ENCODE data around the gene MIER2. TPM values are rescaled to one million over a fixed set of nuclear protein-coding genes. Genes with fewer than 3 reads are reported as not detected.

The MIER2 gene
- total and polyA plus RNA-seq, 2 donors = 8.7 to 24.9 TPM

GRCh38 chr19:294946-295686, 49.5 kb downstream of the MIER2 start:
- H3K9me3 ChIP-seq (ENCODE audit: control insufficient read depth in 2 of 2, insufficient read depth in 1 of 2, low read length in 1 of 2) = peaks cover 0 to 4% of the 10 kb centered on the region in 2 donors
- peak in 2 of 9 donors; percentile 13 to 31 for DNase-seq (ENCODE audit: low read depth in 6 of 9, low spot score in 9 of 9)
- no peak overlapping the region for H3K4me3 ChIP-seq (ENCODE audit: low read length in 2 of 2)
- H3K36me3 ChIP-seq (ENCODE audit: control insufficient read depth in 2 of 2, insufficient read depth in 2 of 2, low read length in 1 of 2) = no peaks in the 10 kb centered on the region
- H3K4me1 ChIP-seq (ENCODE audit: control insufficient read depth in 2 of 2, insufficient read depth in 2 of 2, low read length in 2 of 2) = no peaks in the 10 kb centered on the region
- WGBS = 15% methylated on average over 38 of the region's 38 CpGs
- peaks cover 42 to 58% of the 10 kb centered on the region in 2 donors for H3K27me3 ChIP-seq (ENCODE audit: control insufficient read depth in 2 of 2, insufficient read depth in 1 of 2, low read length in 1 of 2)
- H3K27ac ChIP-seq (ENCODE audit: low read depth in 1 of 2, low read length in 1 of 2) = no peak overlapping the region

GRCh38 chr19:294341-294945, 50.2 kb downstream of the MIER2 start:
- WGBS = 11% methylated on average over 29 of the region's 29 CpGs

GRCh38 chr19:293436-294110, 51.0 kb downstream of the MIER2 start:
- H3K9me3 ChIP-seq (ENCODE audit: control insufficient read depth in 2 of 2, insufficient read depth in 1 of 2, low read length in 1 of 2) = peaks cover 0 to 4% of the 10 kb centered on the region in 2 donors
- DNase-seq (ENCODE audit: low read depth in 6 of 9, low spot score in 9 of 9) = no peak
- H3K27me3 ChIP-seq (ENCODE audit: control insufficient read depth in 2 of 2, insufficient read depth in 1 of 2, low read length in 1 of 2) = peaks cover 49 to 74% of the 10 kb centered on the region in 2 donors
- 82% methylated on average over 14 of the region's 14 CpGs for WGBS
- H3K36me3 ChIP-seq (ENCODE audit: control insufficient read depth in 2 of 2, insufficient read depth in 2 of 2, low read length in 1 of 2) = no peaks in the 10 kb centered on the region
- H3K4me1 ChIP-seq (ENCODE audit: control insufficient read depth in 2 of 2, insufficient read depth in 2 of 2, low read length in 2 of 2) = no peaks in the 10 kb centered on the region
- no peak overlapping the region for H3K4me3 ChIP-seq (ENCODE audit: low read length in 2 of 2)
- H3K27ac ChIP-seq (ENCODE audit: low read depth in 1 of 2, low read length in 1 of 2) = no peak overlapping the region

More at GRCh38 chr19:294341-294945, 50.2 kb downstream of the MIER2 start:
- Histone ChIP-seq H3K27me3 (ENCODE audit: control insufficient read depth in 2 of 2, insufficient read depth in 1 of 2, low read length in 1 of 2) (peaks cover 49 to 65% of the 10 kb centered on the region in 2 donors), H3K27ac (ENCODE audit: low read depth in 1 of 2, low read length in 1 of 2) (no peak overlapping the region), H3K4me3 (ENCODE audit: low read length in 2 of 2) (no peak overlapping the region), H3K9me3 (ENCODE audit: control insufficient read depth in 2 of 2, insufficient read depth in 1 of 2, low read length in 1 of 2) (peaks cover 0 to 4% of the 10 kb centered on the region in 2 donors), H3K4me1 (ENCODE audit: control insufficient read depth in 2 of 2, insufficient read depth in 2 of 2, low read length in 2 of 2) (no peaks in the 10 kb centered on the region), H3K36me3 (ENCODE audit: control insufficient read depth in 2 of 2, insufficient read depth in 2 of 2, low read length in 1 of 2) (no peaks in the 10 kb centered on the region)
- DNase-seq (ENCODE audit: low read depth in 6 of 9, low spot score in 9 of 9) = no peak

GRCh38 chr19:292951-293350, 51.6 kb downstream of the MIER2 start:
- 96% methylated on average over 4 of the region's 4 CpGs for WGBS

GRCh38 chr19:292281-292884, 52.2 kb downstream of the MIER2 start:
- no peak overlapping the region for H3K4me3 ChIP-seq (ENCODE audit: low read length in 2 of 2)
- H3K36me3 ChIP-seq (ENCODE audit: control insufficient read depth in 2 of 2, insufficient read depth in 2 of 2, low read length in 1 of 2) = no peaks in the 10 kb centered on the region
- H3K27me3 ChIP-seq (ENCODE audit: control insufficient read depth in 2 of 2, insufficient read depth in 1 of 2, low read length in 1 of 2) = peaks cover 51 to 86% of the 10 kb centered on the region in 2 donors
- 84% methylated on average over 15 of the region's 15 CpGs for WGBS
- H3K9me3 ChIP-seq (ENCODE audit: control insufficient read depth in 2 of 2, insufficient read depth in 1 of 2, low read length in 1 of 2) = peaks cover 0 to 4% of the 10 kb centered on the region in 2 donors
- DNase-seq (ENCODE audit: low read depth in 6 of 9, low spot score in 9 of 9) = no peak
- H3K27ac ChIP-seq (ENCODE audit: low read depth in 1 of 2, low read length in 1 of 2) = no peak overlapping the region
- no peaks in the 10 kb centered on the region for H3K4me1 ChIP-seq (ENCODE audit: control insufficient read depth in 2 of 2, insufficient read depth in 2 of 2, low read length in 2 of 2)

More at GRCh38 chr19:292951-293350, 51.6 kb downstream of the MIER2 start:
- no peak for DNase-seq (ENCODE audit: low read depth in 6 of 9, low spot score in 9 of 9)
- H3K4me3 ChIP-seq (ENCODE audit: low read length in 2 of 2) = no peak overlapping the region
- H3K9me3 ChIP-seq (ENCODE audit: control insufficient read depth in 2 of 2, insufficient read depth in 1 of 2, low read length in 1 of 2) = peaks cover 0 to 4% of the 10 kb centered on the region in 2 donors
- H3K4me1 ChIP-seq (ENCODE audit: control insufficient read depth in 2 of 2, insufficient read depth in 2 of 2, low read length in 2 of 2) = no peaks in the 10 kb centered on the region
- no peaks in the 10 kb centered on the region for H3K36me3 ChIP-seq (ENCODE audit: control insufficient read depth in 2 of 2, insufficient read depth in 2 of 2, low read length in 1 of 2)
- H3K27ac ChIP-seq (ENCODE audit: low read depth in 1 of 2, low read length in 1 of 2) = no peak overlapping the region
- peaks cover 50 to 80% of the 10 kb centered on the region in 2 donors for H3K27me3 ChIP-seq (ENCODE audit: control insufficient read depth in 2 of 2, insufficient read depth in 1 of 2, low read length in 1 of 2)

GRCh38 chr19:291561-292280, 52.9 kb downstream of the MIER2 start:
- WGBS = 32% methylated on average over 70 of the region's 71 CpGs
- H3K4me1 ChIP-seq (ENCODE audit: control insufficient read depth in 2 of 2, insufficient read depth in 2 of 2, low read length in 2 of 2) = no peaks in the 10 kb centered on the region
- no peak overlapping the region for H3K4me3 ChIP-seq (ENCODE audit: low read length in 2 of 2)
- H3K9me3 ChIP-seq (ENCODE audit: control insufficient read depth in 2 of 2, insufficient read depth in 1 of 2, low read length in 1 of 2) = peaks cover 0 to 4% of the 10 kb centered on the region in 2 donors
- H3K36me3 ChIP-seq (ENCODE audit: control insufficient read depth in 2 of 2, insufficient read depth in 2 of 2, low read length in 1 of 2) = no peaks in the 10 kb centered on the region
- H3K27ac ChIP-seq (ENCODE audit: low read depth in 1 of 2, low read length in 1 of 2) = no peak overlapping the region
- peaks cover 51 to 88% of the 10 kb centered on the region in 2 donors for H3K27me3 ChIP-seq (ENCODE audit: control insufficient read depth in 2 of 2, insufficient read depth in 1 of 2, low read length in 1 of 2)
- DNase-seq (ENCODE audit: low read depth in 6 of 9, low spot score in 9 of 9) = no peak

GRCh38 chr19:291006-291521, 53.5 kb downstream of the MIER2 start, which contains the start of gene PLPP2:
PLPP2 (minus strand) TSS chr19:291403; CDS start chr19:291336, 67 bp downstream.
- no peak within 1 kb of the TSS for H3K27ac ChIP-seq (ENCODE audit: low read depth in 1 of 2, low read length in 1 of 2)

GRCh38 chr19:290372-291005, 54.1 kb downstream of the MIER2 start:
- H3K4me3 ChIP-seq (ENCODE audit: low read length in 2 of 2) = no peak overlapping the region
- H3K9me3 ChIP-seq (ENCODE audit: control insufficient read depth in 2 of 2, insufficient read depth in 1 of 2, low read length in 1 of 2) = peaks cover 0 to 4% of the 10 kb centered on the region in 2 donors
- H3K36me3 ChIP-seq (ENCODE audit: control insufficient read depth in 2 of 2, insufficient read depth in 2 of 2, low read length in 1 of 2) = no peaks in the 10 kb centered on the region
- WGBS = 7% methylated on average over 51 of the region's 51 CpGs
- peaks cover 51 to 79% of the 10 kb centered on the region in 2 donors for H3K27me3 ChIP-seq (ENCODE audit: control insufficient read depth in 2 of 2, insufficient read depth in 1 of 2, low read length in 1 of 2)
- no peak overlapping the region for H3K27ac ChIP-seq (ENCODE audit: low read depth in 1 of 2, low read length in 1 of 2)
- H3K4me1 ChIP-seq (ENCODE audit: control insufficient read depth in 2 of 2, insufficient read depth in 2 of 2, low read length in 2 of 2) = no peaks in the 10 kb centered on the region
- DNase-seq (ENCODE audit: low read depth in 6 of 9, low spot score in 9 of 9) = no peak

More at GRCh38 chr19:291006-291521, 53.5 kb downstream of the MIER2 start, which contains the start of gene PLPP2:
- Histone ChIP-seq H3K9me3 (ENCODE audit: control insufficient read depth in 2 of 2, insufficient read depth in 1 of 2, low read length in 1 of 2) (peaks cover 0 to 4% of the 10 kb centered on the region in 2 donors), H3K27me3 (ENCODE audit: control insufficient read depth in 2 of 2, insufficient read depth in 1 of 2, low read length in 1 of 2) (peaks cover 51 to 85% of the 10 kb centered on the region in 2 donors), H3K4me3 (ENCODE audit: low read length in 2 of 2) (no peak within 1 kb of the TSS), H3K36me3 (ENCODE audit: control insufficient read depth in 2 of 2, insufficient read depth in 2 of 2, low read length in 1 of 2) (no peaks in the 10 kb centered on the region), H3K4me1 (ENCODE audit: control insufficient read depth in 2 of 2, insufficient read depth in 2 of 2, low read length in 2 of 2) (no peaks in the 10 kb centered on the region)
- DNase-seq (ENCODE audit: low read depth in 6 of 9, low spot score in 9 of 9) = no peak
- WGBS = 8% methylated on average over 54 of the region's 60 CpGs
